HepG2 (cell line): Measurements from ENCODE around the gene ST14. TPM values are rescaled to one million over a fixed set of nuclear protein-coding genes. Genes with fewer than 3 reads are reported as not detected.

Source experiments
- ATAC-seq: fragments of 200-7000 bp; cut with Tn5 transposase; 3 replicates; pipeline ENCODE4 v1.9.1; 2020; ENCODE audit warnings: mild to moderate bottlenecking, moderate library complexity
- BruUV-seq: library from RNA; stranded (reverse); fragments of 400-500 nt; replicated peaks from 2 replicates; lab custom pipeline; 2021; lab: Mats Ljungman, UMichigan
- CTCF ChIA-PET: fragments of 300-600 bp; formaldehyde crosslinking; extraction: SDS; loops from one replicate; lab custom pipeline; 2021; ENCODE audit warnings: low total read pairs, inconsistent platforms, low intra/inter-chr PET ratio; lab: Yijun Ruan, JAX
- POLR2A ChIA-PET: fragments of 350-600 bp; sonication (Branson Sonifier 250); formaldehyde crosslinking; loops from one replicate; lab custom pipeline; 2020; ENCODE audit warnings: antibody characterized with exemption, inconsistent platforms; lab: Yijun Ruan, JAX
- DNase-seq: peaks from one replicate; pipeline ENCODE4 v3.0.0-alpha.2; 2015; ENCODE audit warnings: low spot score
- FAIRE-seq: peaks from 3 replicates; lab custom pipeline; 2011; peaks lifted over from hg19 to GRCh38; lab: Jason Lieb, UNC
- H2AFZ ChIP-seq: one replicate; pipeline ENCODE4 v1.6.1; 2011; ENCODE audit warnings: low read length, inconsistent platforms
- H3K27ac ChIP-seq: fragments of 300-600 bp; 3 replicates; pipeline ENCODE4 v1.8.0; 2011; ENCODE audit warnings: mixed run types, mild to moderate bottlenecking, mixed read lengths, low read length, inconsistent platforms; ENCODE audit not compliant: insufficient read depth; ENCODE audit errors: extremely low read length
- H3K27me3 ChIP-seq, 2 experiments: fragments of 200-600 bp in 1 of 2; 2 replicates in 1 of 2; 3 replicates in 1 of 2; pipeline versions ENCODE4 v1.6.0 to v1.8.0; 2011; ENCODE audit warnings: low read length in 2 of 2, mild to moderate bottlenecking in 2 of 2, moderate library complexity in 2 of 2, inconsistent platforms in 1 of 2; ENCODE audit not compliant: insufficient read depth in 2 of 2, control insufficient read depth in 1 of 2
- H3K36me3 ChIP-seq, 2 experiments: fragments of 200-600 bp in 1 of 2; replicated peaks in 1 of 2; 2 replicates in 1 of 2; 3 replicates in 1 of 2; pipeline versions ENCODE4 v1.5.1 to v1.8.0; 2011; ENCODE audit warnings: low read length in 2 of 2, inconsistent platforms in 1 of 2; ENCODE audit not compliant: insufficient read depth in 2 of 2, control insufficient read depth in 1 of 2
- H3K4me1 ChIP-seq: 2 replicates; pipeline ENCODE4 v1.5.1; 2012; ENCODE audit warnings: low read length, inconsistent platforms; ENCODE audit not compliant: insufficient read depth
- H3K4me2 ChIP-seq: 2 replicates; pipeline ENCODE4 v1.6.0; 2011; ENCODE audit warnings: low read depth, low read length, inconsistent platforms
- H3K4me3 ChIP-seq, 3 experiments: fragments of 200-600 bp in 1 of 3; sonication (generic), shearing (Covaris generic) in 1 of 3; replicated peaks in 1 of 3; 2 replicates each; pipeline ENCODE4 v1.5.1; 2011 to 2016; ENCODE audit warnings: low read length in 3 of 3, inconsistent platforms in 2 of 3, low read depth in 2 of 3, mild to moderate bottlenecking in 2 of 3, control low read depth in 1 of 3, mixed read lengths in 1 of 3; ENCODE audit not compliant: insufficient read depth in 1 of 3
- H3K79me2 ChIP-seq: one replicate; pipeline ENCODE4 v1.6.1; 2011; ENCODE audit warnings: low read length, inconsistent platforms; ENCODE audit not compliant: insufficient read depth
- H3K9ac ChIP-seq: 2 replicates; pipeline ENCODE4 v1.6.0; 2011; ENCODE audit warnings: mild to moderate bottlenecking, low read depth, low read length, inconsistent platforms; ENCODE audit not compliant: insufficient read depth
- H3K9me3 ChIP-seq: 2 replicates; pipeline ENCODE4 v1.5.1; 2012; ENCODE audit warnings: mild to moderate bottlenecking, low read length
- H4K20me1 ChIP-seq: 2 replicates; pipeline ENCODE4 v1.6.0; 2011; ENCODE audit warnings: inconsistent platforms, mild to moderate bottlenecking, low read length, moderate library complexity; ENCODE audit not compliant: insufficient read depth
- NFKB2 ChIP-seq: sonication (generic); formaldehyde crosslinking; IDR thresholded peaks from 2 replicates; pipeline ENCODE4 v1.4.0; 2020; ENCODE audit warnings: missing genetic modification reagents, borderline replicate concordance
- NR1H2 ChIP-seq: sonication (generic); formaldehyde crosslinking; IDR thresholded peaks from 2 replicates; pipeline ENCODE4 v1.8.1; 2022; ENCODE audit warnings: low read depth, missing genetic modification reagents, borderline replicate concordance
- WGBS: methylation state at CpG from one replicate; pipeline ENCODE4 v1.1.6; 2017; ENCODE audit warnings: low lambda C conversion rate; 5-methylcytosine and 5-hydroxymethylcytosine counted together
- in situ Hi-C: cut with HindIII; loops from 2 replicates; pipeline ENCODE4 v1.10.0; 2017; ENCODE audit warnings: low pct_unique_long_range_greater_than_20kb; ENCODE audit not compliant: extremely low pct_ligation_motif_present
- intact Hi-C: fragments of 100-400 bp; cut with micrococcal nuclease; formaldehyde crosslinking; loops from one replicate; pipeline ENCODE4 v1.10.0; 2022; ENCODE audit not compliant: unreplicated experiment
- polyA plus RNA-seq, 8 experiments: library from polyadenylated mRNA; depleted of rRNA in 3 of 8; stranded (reverse) in 7 of 8; unstranded in 1 of 8; fragments of >200 nt; fragmentation: Illumina TruSeq in 4 of 8; extraction: Trizol in 4 of 8; gene quantifications; 2 replicates each; pipeline versions ENCODE4 v1.2.1 to v1.2.3, GENCODE V29; 2011 to 2016; ENCODE audit warnings: low read depth in 4 of 8, missing spikeins in 1 of 8, mixed read lengths in 1 of 8; ENCODE audit not compliant: insufficient read depth in 1 of 8
- total RNA-seq, 5 experiments: library from RNA; depleted of rRNA; stranded (reverse); fragments of >200 nt; fragmentation: Illumina TruSeq; extraction: Trizol; gene quantifications; 2 replicates each; pipeline ENCODE4 v1.2.3, GENCODE V29; 2016; ENCODE audit warnings: low read depth in 1 of 5
- TF ChIP-seq, protein P1 (sequence below): sonication (generic); formaldehyde crosslinking; IDR thresholded peaks from 2 replicates; pipeline ENCODE4 v1.4.0; 2020; ENCODE audit warnings: low read depth, missing genetic modification reagents

Gene ST14
- total and polyA plus RNA-seq, 2 of the 13 experiments (the other 11 are each of a cell fraction or from before 2014, with no cell fraction given): 0.88 to 1.4 TPM

DNA sequence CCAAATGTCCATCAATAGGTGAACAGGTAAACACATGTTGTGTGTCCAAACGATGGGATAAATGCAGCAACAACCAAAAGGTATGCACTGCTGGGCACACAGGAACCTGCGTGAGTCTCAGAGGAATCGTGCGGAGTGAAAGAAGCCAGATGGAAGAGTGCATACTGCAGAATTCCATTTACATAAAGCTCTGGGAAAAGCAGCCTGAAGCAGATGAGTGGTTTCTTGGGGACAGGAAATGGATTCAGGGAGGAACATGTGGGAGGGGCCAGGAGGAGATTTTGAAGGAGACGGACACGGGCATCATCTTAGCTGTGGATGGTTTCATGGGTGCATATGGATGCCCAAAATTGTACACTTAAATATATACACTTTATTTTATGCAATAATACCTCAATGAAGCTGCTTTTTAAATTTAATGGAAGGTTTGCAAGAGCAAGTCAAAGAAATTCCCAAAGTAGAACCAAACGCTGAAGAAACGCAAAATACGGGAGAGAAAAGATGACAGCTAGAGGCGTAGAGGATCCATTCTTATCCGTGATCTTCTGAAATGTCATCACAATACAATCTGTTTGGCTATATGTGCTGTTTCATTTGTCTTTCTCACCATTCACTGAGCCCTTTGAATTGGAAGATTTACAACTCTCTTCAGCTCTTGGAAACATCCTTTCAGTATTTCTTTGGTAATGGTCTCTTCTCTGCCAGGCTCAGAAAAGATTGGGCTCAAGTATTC, 24.5 kb downstream of the ST14 start (continued):
- TF ChIP-seq NFKB2: no peak
- TF ChIP-seq, protein P1, sequence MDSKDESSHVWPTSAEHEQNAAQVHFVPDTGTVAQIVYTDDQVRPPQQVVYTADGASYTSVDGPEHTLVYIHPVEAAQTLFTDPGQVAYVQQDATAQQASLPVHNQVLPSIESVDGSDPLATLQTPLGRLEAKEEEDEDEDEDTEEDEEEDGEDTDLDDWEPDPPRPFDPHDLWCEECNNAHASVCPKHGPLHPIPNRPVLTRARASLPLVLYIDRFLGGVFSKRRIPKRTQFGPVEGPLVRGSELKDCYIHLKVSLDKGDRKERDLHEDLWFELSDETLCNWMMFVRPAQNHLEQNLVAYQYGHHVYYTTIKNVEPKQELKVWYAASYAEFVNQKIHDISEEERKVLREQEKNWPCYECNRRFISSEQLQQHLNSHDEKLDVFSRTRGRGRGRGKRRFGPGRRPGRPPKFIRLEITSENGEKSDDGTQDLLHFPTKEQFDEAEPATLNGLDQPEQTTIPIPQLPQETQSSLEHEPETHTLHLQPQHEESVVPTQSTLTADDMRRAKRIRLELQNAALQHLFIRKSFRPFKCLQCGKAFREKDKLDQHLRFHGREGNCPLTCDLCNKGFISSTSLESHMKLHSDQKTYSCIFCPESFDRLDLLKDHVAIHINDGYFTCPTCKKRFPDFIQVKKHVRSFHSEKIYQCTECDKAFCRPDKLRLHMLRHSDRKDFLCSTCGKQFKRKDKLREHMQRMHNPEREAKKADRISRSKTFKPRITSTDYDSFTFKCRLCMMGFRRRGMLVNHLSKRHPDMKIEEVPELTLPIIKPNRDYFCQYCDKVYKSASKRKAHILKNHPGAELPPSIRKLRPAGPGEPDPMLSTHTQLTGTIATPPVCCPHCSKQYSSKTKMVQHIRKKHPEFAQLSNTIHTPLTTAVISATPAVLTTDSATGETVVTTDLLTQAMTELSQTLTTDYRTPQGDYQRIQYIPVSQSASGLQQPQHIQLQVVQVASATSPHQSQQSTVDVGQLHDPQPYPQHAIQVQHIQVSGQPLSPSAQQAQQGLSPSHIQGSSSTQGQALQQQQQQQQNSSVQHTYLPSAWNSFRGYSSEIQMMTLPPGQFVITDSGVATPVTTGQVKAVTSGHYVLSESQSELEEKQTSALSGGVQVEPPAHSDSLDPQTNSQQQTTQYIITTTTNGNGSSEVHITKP: no peak
- TF ChIP-seq, all 625 proteins: peak for 0

GRCh38 chr11:130187096-130187495, 27.5 kb downstream of the ST14 start:
- Histone ChIP-seq H3K27me3 (no peaks in the 10 kb centered on the region), H3K4me3 (no peak overlapping the region), H2AFZ (no peak overlapping the region), H3K4me1 (peaks cover 37% of the 10 kb centered on the region), H3K27ac (no peak overlapping the region), H3K36me3 (no peaks in the 10 kb centered on the region), H3K9ac (no peak overlapping the region), H3K9me3 (no peaks in the 10 kb centered on the region), H4K20me1 (no peaks in the 10 kb centered on the region), H3K4me2 (no peak overlapping the region), H3K79me2 (no peaks in the 10 kb centered on the region)
- FAIRE-seq (no peak), DNase-seq (no peak), ATAC-seq (no peak)
- in situ Hi-C loops (no loop called here), intact Hi-C loops (no loop called here)
- ChIA-PET POLR2A (no interaction called here), CTCF (no interaction called here)
- TF ChIP-seq NR1H2 (CRISPR knock-in tag): no peak
- WGBS: 97% methylated on average over 13 of the region's 13 CpGs
- BruUV-seq: no TSS peak
